ENCODE measurements around the gene CSNK1D. TPM values are rescaled to one million over a fixed set of nuclear protein-coding genes. Genes with fewer than 3 reads are reported as not detected.
A peak's percentile ranks its signal among the peaks of the same experiment; 100 is the strongest.

CSNK1D gene
- total and polyA plus RNA-seq, 10 of the 15 experiments (the other 5 are each of a cell fraction or from before 2014, with no cell fraction given), result 5.7 to 105 (median 58.1) TPM

GRCh38 chr17:82205720-82206508, 67.6 kb downstream of the CSNK1D start (continued):
- no peak for TF ChIP-seq ZBTB11 (CRISPR knock-in tag; IDR thresholded peaks at IDR 0.05)
- TF ChIP-seq NRF1 (conservative IDR thresholded peaks at IDR 0.05; ENCODE audit: low read depth, low read length), result no peak
- peak; percentile 71; the same call in 1 of the 2 replicates for TF ChIP-seq SMAD5 (IDR thresholded peaks at IDR 0.05; ENCODE audit: low read depth)
- TF ChIP-seq ATF7 (IDR thresholded peaks at IDR 0.05; ENCODE audit: low read depth), result peak; percentile 17; the same call in 1 of the 2 replicates
- 0 out of 2 replicates have a peak, but pooled peaks have one; percentile 35 for TF ChIP-seq ELK1 (IDR thresholded peaks at IDR 0.05; ENCODE audit: low read depth, low read length)
- TF ChIP-seq NFXL1 (IDR thresholded peaks at IDR 0.05; ENCODE audit: borderline replicate concordance), result no peak
- no peak for TF ChIP-seq EP300 (IDR thresholded peaks at IDR 0.05; ENCODE audit: borderline replicate concordance in 1 of 2, control insufficient read depth in 1 of 2, low read depth in 2 of 2, low read length in 2 of 2)
- 0 out of 2 replicates have a peak, but pooled peaks have one; percentile 17 for TF ChIP-seq TCF3 (IDR thresholded peaks at IDR 0.05; ENCODE audit: borderline replicate concordance, insufficient read depth, low read depth, low read length)
- TF ChIP-seq CREB1 (IDR thresholded peaks at IDR 0.05; ENCODE audit: low read depth), result peak; percentile 73
- no peak for TF ChIP-seq ZNF24 (IDR thresholded peaks at IDR 0.05)
- peak; percentile 97 for TF ChIP-seq POLR2A (IDR thresholded peaks at IDR 0.05; ENCODE audit: low read depth, low read length)
- 0 out of 4 replicates have a peak, but pooled peaks of 1 of the 2 experiments have one; percentile 41 for TF ChIP-seq BHLHE40 (IDR thresholded peaks at IDR 0.05; ENCODE audit: borderline replicate concordance in 1 of 2, low read depth in 2 of 2, low read length in 1 of 2)
- TF ChIP-seq CHD2 (IDR thresholded peaks at IDR 0.05; ENCODE audit: borderline replicate concordance, low read depth, low read length), result peak; percentile 34; the same call in 1 of the 2 replicates
- no peak for TF ChIP-seq CBX5 (IDR thresholded peaks at IDR 0.05; ENCODE audit: low read depth)
- 0 out of 2 replicates have a peak, but pooled peaks have one; percentile 50 for TF ChIP-seq RB1 (IDR thresholded peaks at IDR 0.05; ENCODE audit: borderline replicate concordance)
- peak; percentile 85 for TF ChIP-seq POLR2AphosphoS5 (IDR thresholded peaks at IDR 0.05; ENCODE audit: low read length)
- peak; percentile 67 for TF ChIP-seq RAD21 (IDR thresholded peaks at IDR 0.05; ENCODE audit: insufficient read depth, low read depth, low read length)
- TF ChIP-seq TCF12 (IDR thresholded peaks at IDR 0.05; ENCODE audit: low read depth, low read length), result peak; percentile 83
- no peak for TF ChIP-seq ZNF622 (IDR thresholded peaks at IDR 0.05)
- TF ChIP-seq, protein P1, sequence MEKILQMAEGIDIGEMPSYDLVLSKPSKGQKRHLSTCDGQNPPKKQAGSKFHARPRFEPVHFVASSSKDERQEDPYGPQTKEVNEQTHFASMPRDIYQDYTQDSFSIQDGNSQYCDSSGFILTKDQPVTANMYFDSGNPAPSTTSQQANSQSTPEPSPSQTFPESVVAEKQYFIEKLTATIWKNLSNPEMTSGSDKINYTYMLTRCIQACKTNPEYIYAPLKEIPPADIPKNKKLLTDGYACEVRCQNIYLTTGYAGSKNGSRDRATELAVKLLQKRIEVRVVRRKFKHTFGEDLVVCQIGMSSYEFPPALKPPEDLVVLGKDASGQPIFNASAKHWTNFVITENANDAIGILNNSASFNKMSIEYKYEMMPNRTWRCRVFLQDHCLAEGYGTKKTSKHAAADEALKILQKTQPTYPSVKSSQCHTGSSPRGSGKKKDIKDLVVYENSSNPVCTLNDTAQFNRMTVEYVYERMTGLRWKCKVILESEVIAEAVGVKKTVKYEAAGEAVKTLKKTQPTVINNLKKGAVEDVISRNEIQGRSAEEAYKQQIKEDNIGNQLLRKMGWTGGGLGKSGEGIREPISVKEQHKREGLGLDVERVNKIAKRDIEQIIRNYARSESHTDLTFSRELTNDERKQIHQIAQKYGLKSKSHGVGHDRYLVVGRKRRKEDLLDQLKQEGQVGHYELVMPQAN (conservative IDR thresholded peaks at IDR 0.05), result 0 out of 2 replicates have a peak, but pooled peaks have one; percentile 48
- 0 out of 2 replicates have a peak, but pooled peaks have one; percentile 29 for TF ChIP-seq GATAD2B (conservative IDR thresholded peaks at IDR 0.05; ENCODE audit: low read depth)
- TF ChIP-seq, protein P2, sequence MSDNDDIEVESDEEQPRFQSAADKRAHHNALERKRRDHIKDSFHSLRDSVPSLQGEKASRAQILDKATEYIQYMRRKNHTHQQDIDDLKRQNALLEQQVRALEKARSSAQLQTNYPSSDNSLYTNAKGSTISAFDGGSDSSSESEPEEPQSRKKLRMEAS (IDR thresholded peaks at IDR 0.05; ENCODE audit: low read depth, low read length), result 0 out of 2 replicates have a peak, but pooled peaks have one; percentile 49

Measured in GM12878 (cell line).